Globus pallidus (tissue), 1 donor: Measurements from ENCODE around the gene SPA17.
A peak's percentile ranks its signal among the peaks of the same experiment; 100 is the strongest.

ENCODE experiments used
- DNase-seq: peaks from one replicate; pipeline ENCODE4 v3.0.0-alpha.2; 2015; ENCODE audit warnings: low spot score

Gene SPA17

GRCh38 chr11:124724979-124725718 lies 51.4 kb downstream of the SPA17 start:
- DNase-seq, result no peak

- no peak for DNase-seq
Measured at GRCh38 chr11:124725719-124726105, 52.0 kb downstream of the SPA17 start.

GRCh38 chr11:124727474-124727873 lies 53.8 kb downstream of the SPA17 start:
- DNase-seq, result no peak

DNA sequence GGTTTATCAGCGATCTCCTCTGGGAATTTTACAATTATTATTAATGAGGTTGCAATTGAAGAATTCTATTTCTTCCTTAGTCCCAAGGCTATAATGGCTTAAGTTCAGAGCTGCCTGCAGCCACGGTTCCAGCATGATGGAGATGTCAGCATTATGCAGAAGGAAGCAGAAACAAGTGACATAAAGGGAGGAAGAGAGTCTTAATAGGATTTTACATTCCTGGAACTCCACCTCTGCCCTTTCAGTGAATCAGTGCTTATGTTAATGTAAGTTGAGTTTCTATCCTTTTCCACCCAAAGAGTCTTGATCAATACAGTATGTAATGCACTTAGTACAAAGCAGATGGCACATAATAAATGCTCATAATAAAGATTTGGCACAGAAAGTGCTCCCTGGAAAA lies 54.4 kb downstream of the SPA17 start:
- DNase-seq, result no peak

GRCh38 chr11:124729571-124729970 lies 55.9 kb downstream of the SPA17 start:
- DNase-seq, result no peak

DNA sequence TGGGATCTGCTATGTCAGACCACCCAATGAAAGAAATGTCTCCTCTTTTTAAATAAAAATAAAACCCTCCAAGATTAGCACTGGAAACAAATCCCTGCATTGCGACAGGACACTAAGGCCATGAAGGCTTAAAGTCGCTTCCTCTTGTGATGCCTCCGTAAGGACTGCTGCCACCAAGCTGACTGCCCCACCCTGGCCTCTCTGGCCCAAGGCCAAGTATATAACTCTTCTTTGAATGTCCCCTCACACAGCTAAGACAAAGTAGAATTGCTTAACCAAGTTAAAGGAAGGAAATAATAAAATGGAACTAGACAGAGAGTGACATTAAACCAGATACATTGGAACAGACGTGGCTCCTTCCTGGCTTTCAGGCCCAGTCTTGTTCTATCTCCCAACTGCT lies 58.5 kb downstream of the SPA17 start:
- DNase-seq, result no peak

DNA sequence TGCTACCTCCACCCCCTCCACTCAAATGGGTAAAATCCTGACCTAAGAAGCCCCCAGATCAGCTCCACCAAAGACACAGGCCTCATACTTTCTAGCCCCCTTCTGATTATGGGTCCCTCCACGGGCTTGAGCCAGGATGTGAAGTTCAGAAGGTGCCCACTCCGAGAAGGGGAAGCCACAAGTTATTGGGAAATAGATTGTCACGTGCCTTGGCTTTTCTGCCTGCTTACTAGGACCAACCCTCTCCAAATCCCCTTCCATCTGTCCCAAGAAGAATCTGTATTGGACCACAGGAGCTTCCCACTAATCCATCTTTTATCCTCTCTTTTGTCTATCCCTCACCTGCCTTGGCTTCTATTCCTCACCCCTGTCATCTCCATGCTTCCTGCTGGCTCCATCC lies 63.0 kb downstream of the SPA17 start:
- no peak for DNase-seq

DNA sequence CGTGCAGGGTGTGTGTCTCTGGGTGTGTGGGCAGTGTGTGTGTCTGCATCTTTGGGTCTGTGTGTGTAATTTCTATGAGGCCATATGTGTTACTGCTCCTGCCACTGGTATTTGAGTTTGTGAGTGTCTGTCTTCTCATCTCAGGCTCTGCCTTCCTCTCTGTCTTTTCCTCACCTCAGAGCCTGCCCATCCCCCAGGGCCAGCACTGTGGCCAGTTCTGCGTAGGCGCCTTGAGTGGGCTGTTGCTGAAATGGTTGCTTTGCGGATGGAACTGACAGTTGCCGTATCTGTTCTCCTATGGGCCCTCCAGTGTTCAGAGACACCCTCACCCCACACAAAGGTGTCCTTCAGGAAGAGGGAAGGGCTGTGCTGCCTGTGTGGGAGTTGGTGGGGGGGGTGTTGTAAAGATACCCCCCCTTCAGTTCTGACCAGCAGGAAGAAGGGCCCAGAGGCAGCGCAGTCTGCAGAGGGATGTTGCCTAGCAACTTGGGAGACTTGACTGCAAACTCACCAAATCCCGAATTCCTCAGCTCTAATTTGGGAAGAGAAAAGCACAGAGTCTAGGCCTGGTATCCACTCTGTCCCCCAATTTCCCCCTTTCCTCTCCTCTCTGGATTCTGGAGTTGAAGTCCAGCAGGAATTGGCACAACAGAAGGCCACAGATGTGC lies 64.1 kb downstream of the SPA17 start:
- DNase-seq, result no peak

GRCh38 chr11:124738713-124739478 lies 65.2 kb downstream of the SPA17 start:
- no peak for DNase-seq

GRCh38 chr11:124739479-124740276 lies 66.0 kb downstream of the SPA17 start, which contains the start of gene NRGN:
Gene NRGN (plus strand): TSS chr11:124739942. CDS start chr11:124740085, 143 bp downstream.
- peak; percentile 55 for DNase-seq

DNA sequence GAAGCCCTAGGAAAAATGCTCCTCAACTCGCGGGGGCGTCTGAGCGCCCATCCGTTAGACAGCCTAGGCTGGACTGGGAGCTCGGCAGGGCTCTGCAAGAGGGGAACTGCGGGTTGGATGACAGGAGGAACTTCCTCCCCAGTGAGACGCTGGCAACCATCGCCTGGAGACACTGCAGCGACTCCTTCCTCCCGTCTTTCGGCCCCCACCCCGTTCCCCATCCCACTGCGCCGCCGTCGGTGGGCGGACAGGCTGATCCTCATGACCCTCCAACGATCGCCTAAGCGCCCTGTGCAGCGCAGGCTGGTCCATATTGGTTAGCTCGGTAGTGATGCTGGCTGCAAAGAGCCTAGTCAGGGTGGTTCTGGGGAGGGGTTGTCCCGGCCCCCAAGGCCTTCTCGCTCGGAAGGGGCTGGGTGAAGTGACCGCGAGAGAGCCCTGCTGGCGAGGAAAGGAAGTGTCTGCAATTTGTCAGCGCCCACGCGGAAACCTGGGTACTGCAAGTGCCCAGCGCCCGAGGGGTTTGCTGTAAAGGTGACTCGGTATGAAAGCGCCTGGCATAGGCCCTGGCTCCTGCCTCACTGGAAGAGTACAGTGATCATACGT lies 66.7 kb downstream of the SPA17 start:
- no peak for DNase-seq

DNA sequence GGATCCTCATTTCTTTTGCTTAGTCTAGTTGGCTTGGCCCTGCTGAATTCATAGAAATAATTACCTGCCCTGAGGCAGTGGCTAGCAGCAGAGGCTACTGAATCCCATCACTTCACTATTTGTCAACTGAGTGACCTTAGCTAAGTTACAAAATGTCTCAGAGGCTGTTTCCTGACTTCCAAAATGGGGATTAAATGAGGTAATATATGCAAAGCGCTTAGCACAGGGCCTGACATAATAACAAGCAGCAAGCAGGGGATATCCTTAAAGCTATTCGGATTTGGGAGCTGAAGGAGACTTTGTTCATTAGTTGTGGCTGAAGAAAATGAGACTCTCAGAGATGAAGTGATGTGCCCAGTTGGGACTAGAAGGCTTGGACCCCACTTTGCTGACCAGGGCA lies 68.9 kb downstream of the SPA17 start:
- no peak for DNase-seq

DNA sequence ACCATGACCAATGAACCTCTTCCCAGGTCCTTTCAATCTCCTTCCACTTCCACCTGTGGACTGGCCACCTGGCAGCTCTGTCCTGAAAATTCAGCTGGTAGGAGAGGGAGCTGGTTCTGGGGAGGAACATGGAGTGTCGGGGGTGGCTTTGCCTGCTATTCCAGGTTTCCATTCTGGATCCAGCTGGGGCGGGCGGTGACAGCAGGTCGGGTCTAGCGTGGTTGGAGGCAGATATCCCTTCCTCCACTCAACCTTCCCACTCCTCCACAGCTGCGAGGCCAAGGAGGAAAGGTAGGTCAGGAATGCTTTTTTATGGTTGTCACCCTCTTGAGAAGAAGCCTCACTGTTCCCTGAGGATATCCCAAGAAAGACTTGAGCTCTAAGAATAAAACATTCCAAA lies 69.3 kb downstream of the SPA17 start:
- DNase-seq, result no peak

DNA sequence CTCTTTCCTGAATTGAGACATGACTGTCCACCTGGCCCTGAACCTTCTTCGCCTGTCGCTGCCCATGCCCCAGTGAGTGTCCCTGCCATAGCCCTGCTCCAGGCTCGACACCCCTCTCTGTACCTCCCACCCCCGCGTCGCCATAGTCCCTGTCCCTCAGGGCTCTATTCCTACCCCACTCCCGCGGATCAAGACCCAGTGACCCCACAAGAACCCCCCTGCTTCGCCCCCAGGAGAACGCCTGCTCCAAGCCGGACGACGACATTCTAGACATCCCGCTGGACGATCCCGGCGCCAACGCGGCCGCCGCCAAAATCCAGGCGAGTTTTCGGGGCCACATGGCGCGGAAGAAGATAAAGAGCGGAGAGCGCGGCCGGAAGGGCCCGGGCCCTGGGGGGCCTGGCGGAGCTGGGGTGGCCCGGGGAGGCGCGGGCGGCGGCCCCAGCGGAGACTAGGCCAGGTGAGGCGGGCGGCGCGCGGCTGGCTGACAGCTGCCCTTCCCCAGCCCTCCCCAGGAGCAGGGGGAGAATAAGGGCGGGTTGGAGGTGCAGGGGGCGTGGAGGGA lies 71.6 kb downstream of the SPA17 start:
- no peak for DNase-seq

DNA sequence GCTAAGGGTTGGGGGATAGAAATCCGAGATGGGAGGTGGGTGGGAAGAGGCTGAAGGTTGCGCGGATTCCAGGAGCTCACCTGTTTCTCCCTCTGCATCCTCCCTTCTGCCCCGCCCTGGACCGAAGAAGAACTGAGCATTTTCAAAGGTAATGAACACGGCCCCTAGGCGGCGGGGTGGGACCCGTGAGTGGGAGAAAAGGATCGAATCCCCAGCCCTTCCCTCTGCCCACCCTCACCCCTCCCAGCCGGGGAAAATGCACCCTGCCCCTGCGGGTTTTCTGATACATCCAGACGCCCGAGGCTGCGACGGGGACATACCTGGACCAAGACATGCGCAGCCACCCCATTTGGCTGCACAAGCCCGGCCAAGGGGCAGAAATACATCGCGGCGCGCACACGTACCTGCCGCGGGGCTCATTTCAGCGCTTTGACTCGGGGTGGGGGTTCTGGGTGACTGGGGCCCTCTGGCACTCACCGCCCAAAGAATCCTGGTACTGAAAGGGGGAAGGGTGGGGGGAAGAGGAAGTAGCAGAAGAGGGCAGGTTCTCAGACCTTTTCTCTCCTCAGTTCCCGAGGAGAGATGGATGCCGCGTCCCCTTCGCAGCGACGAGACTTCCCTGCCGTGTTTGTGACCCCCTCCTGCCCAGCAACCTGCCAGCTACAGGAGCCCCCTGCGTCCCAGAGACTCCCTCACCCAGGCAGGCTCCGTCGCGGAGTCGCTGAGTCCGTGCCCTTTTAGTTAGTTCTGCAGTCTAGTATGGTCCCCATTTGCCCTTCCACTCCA lies 72.3 kb downstream of the SPA17 start:
- no peak for DNase-seq

GRCh38 chr11:124746621-124747243 lies 73.0 kb downstream of the SPA17 start:
- DNase-seq, result no peak
